Keratinocyte (primary cell): ENCODE data around the gene CNTNAP2. TPM values are rescaled to one million over a fixed set of nuclear protein-coding genes. Genes with fewer than 3 reads are reported as not detected.

Source experiments
- DNase-seq: peaks from one replicate; pipeline ENCODE4 v3.0.0-alpha.2; 2011; ENCODE audit warnings: low read depth, missing footprints, low spot score
- FAIRE-seq: peaks from 2 replicates; lab custom pipeline; 2011; peaks lifted over from hg19 to GRCh38; lab: Jason Lieb, UNC
- H2AFZ ChIP-seq: 2 replicates; pipeline ENCODE4 v1.6.0; 2012; ENCODE audit warnings: low read length, control low read depth, inconsistent platforms; ENCODE audit not compliant: control insufficient read depth
- H3K27ac ChIP-seq: 2 replicates; pipeline ENCODE4 v1.5.1; 2011; ENCODE audit warnings: low read length; ENCODE audit not compliant: control insufficient read depth, insufficient read depth
- H3K27me3 ChIP-seq: 3 replicates; pipeline ENCODE4 v1.6.0; 2011; ENCODE audit warnings: low read length; ENCODE audit not compliant: control insufficient read depth, insufficient read depth; ENCODE audit errors: extremely low read depth
- H3K36me3 ChIP-seq, 2 experiments: 2 replicates in 1 of 2; 3 replicates in 1 of 2; pipeline ENCODE4 v1.5.1; 2011; ENCODE audit warnings: low read length in 2 of 2, mild to moderate bottlenecking in 1 of 2; ENCODE audit not compliant: control insufficient read depth in 2 of 2, insufficient read depth in 2 of 2; ENCODE audit errors: extremely low read depth in 1 of 2
- H3K4me1 ChIP-seq: 3 replicates; pipeline ENCODE4 v1.5.1; 2011; ENCODE audit warnings: low read length; ENCODE audit not compliant: control insufficient read depth, insufficient read depth; ENCODE audit errors: extremely low read depth
- H3K4me2 ChIP-seq: 3 replicates; pipeline ENCODE4 v1.6.0; 2011; ENCODE audit warnings: low read depth, low read length; ENCODE audit not compliant: control insufficient read depth, insufficient read depth; ENCODE audit errors: extremely low read depth
- H3K4me3 ChIP-seq, 3 experiments: fragments of 200-600 bp in 1 of 3; sonication (generic) in 1 of 3; 2 replicates in 2 of 3; 3 replicates in 1 of 3; pipeline ENCODE4 v1.5.1; 2011 to 2016; ENCODE audit warnings: low read length in 3 of 3, mild to moderate bottlenecking in 3 of 3, control low read depth in 2 of 3, inconsistent platforms in 1 of 3, low read depth in 1 of 3, mixed read lengths in 1 of 3, mixed run types in 1 of 3, moderate library complexity in 1 of 3; ENCODE audit not compliant: control insufficient read depth in 2 of 3, insufficient read depth in 2 of 3; ENCODE audit errors: extremely low read depth in 1 of 3
- H3K79me2 ChIP-seq: 2 replicates; pipeline ENCODE4 v1.6.0; 2012; ENCODE audit warnings: low read length; ENCODE audit not compliant: control insufficient read depth, insufficient read depth
- H3K9ac ChIP-seq: 3 replicates; pipeline ENCODE4 v1.6.0; 2011; ENCODE audit warnings: low read length; ENCODE audit not compliant: control insufficient read depth, insufficient read depth; ENCODE audit errors: extremely low read depth
- H3K9me1 ChIP-seq: 3 replicates; pipeline ENCODE4 v1.6.0; 2011; ENCODE audit warnings: low read length; ENCODE audit not compliant: control insufficient read depth, insufficient read depth; ENCODE audit errors: extremely low read depth
- H3K9me3 ChIP-seq: 2 replicates; pipeline ENCODE4 v1.5.1; 2012; ENCODE audit warnings: low read depth, low read length; ENCODE audit not compliant: control insufficient read depth
- H4K20me1 ChIP-seq: 3 replicates; pipeline ENCODE4 v1.6.0; 2011; ENCODE audit warnings: low read length; ENCODE audit not compliant: control insufficient read depth, insufficient read depth; ENCODE audit errors: extremely low read depth
- EZH2 ChIP-seq: IDR thresholded peaks from one replicate; pipeline ENCODE4 v1.6.1; 2012; ENCODE audit warnings: inconsistent platforms, mild to moderate bottlenecking, low read length, moderate library complexity
- dilution Hi-C: fragments of 300-500 bp; cut with MboI; formaldehyde crosslinking; loops from one replicate; pipeline ENCODE4 v1.7.0; 2020; ENCODE audit warnings: low sequenced_read_pairs; ENCODE audit not compliant: extremely low pct_ligation_motif_present
- polyA plus RNA-seq, 5 experiments: library from polyadenylated mRNA; depleted of rRNA in 3 of 5; stranded (reverse) in 3 of 5; stranded (forward) in 1 of 5; unstranded in 1 of 5; fragments of >200 nt; gene quantifications; 1 replicate in 1 of 5; 2 replicates in 3 of 5; 3 replicates in 1 of 5; pipeline versions ENCODE4 v1.2.1 to v1.2.3, GENCODE V29; 2011 to 2012; ENCODE audit warnings: missing spikeins in 2 of 5, low read depth in 1 of 5, low replicate concordance in 1 of 5
- TF ChIP-seq, protein P1 (sequence below), 3 experiments: IDR thresholded peaks in 1 of 3; conservative IDR thresholded peaks in 1 of 3; optimal IDR thresholded peaks in 1 of 3; 2 replicates in 2 of 3; 3 replicates in 1 of 3; pipeline versions ENCODE3 to v1.5.1; 2011; ENCODE audit warnings: low read length in 3 of 3, mild to moderate bottlenecking in 3 of 3, moderate library complexity in 2 of 3, control low read depth in 1 of 3, inconsistent platforms in 1 of 3; ENCODE audit not compliant: insufficient read depth in 2 of 3; ENCODE audit errors: extremely low read depth in 1 of 3

The CNTNAP2 gene
- polyA plus RNA-seq, 1 donor (not counting 4 experiments of a cell fraction or from before 2014, with no cell fraction given), result 1.4 TPM

DNA sequence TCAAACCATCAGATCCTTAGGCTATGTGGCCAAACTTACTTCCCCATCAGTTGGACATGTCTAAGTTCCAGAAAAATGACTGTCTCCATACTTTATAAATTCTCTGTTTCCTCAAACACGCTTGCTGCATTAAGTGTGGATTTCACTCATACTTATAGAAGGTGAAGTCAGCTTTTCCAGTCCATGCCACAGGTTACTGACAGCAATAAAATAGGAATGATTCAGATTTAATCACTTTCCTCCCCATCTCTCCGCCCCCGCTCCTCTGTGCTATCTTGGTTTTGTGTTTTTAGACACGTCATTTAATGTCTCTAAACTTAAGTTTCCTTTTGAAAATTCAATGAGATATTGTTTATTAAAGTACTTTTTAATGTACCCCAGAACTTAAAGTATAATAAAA is 1376.0 kb downstream of the CNTNAP2 start:
- Histone ChIP-seq H2AFZ (no peak overlapping the region), H3K4me3 (no peak overlapping the region), H3K9ac (no peak overlapping the region), H3K4me2 (no peak overlapping the region), H3K27ac (no peak overlapping the region), H3K27me3 (no peaks in the 10 kb centered on the region), H3K36me3 (no peaks in the 10 kb centered on the region), H3K9me1 (no peaks in the 10 kb centered on the region), H4K20me1 (no peaks in the 10 kb centered on the region), H3K4me1 (no peaks in the 10 kb centered on the region), H3K79me2 (no peaks in the 10 kb centered on the region), H3K9me3 (no peaks in the 10 kb centered on the region)
- no peak for TF ChIP-seq EZH2
- TF ChIP-seq, protein P1, sequence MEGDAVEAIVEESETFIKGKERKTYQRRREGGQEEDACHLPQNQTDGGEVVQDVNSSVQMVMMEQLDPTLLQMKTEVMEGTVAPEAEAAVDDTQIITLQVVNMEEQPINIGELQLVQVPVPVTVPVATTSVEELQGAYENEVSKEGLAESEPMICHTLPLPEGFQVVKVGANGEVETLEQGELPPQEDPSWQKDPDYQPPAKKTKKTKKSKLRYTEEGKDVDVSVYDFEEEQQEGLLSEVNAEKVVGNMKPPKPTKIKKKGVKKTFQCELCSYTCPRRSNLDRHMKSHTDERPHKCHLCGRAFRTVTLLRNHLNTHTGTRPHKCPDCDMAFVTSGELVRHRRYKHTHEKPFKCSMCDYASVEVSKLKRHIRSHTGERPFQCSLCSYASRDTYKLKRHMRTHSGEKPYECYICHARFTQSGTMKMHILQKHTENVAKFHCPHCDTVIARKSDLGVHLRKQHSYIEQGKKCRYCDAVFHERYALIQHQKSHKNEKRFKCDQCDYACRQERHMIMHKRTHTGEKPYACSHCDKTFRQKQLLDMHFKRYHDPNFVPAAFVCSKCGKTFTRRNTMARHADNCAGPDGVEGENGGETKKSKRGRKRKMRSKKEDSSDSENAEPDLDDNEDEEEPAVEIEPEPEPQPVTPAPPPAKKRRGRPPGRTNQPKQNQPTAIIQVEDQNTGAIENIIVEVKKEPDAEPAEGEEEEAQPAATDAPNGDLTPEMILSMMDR (optimal IDR thresholded peaks at IDR 0.05 in 1 of 3, IDR thresholded peaks at IDR 0.05 in 1 of 3, conservative IDR thresholded peaks at IDR 0.05 in 1 of 3; ENCODE audit: extremely low read depth in 1 of 3, insufficient read depth in 2 of 3, low read length in 3 of 3), result no peak
- DNase-seq (no peak), FAIRE-seq (no peak)
- dilution Hi-C loops, result no loop called here

DNA sequence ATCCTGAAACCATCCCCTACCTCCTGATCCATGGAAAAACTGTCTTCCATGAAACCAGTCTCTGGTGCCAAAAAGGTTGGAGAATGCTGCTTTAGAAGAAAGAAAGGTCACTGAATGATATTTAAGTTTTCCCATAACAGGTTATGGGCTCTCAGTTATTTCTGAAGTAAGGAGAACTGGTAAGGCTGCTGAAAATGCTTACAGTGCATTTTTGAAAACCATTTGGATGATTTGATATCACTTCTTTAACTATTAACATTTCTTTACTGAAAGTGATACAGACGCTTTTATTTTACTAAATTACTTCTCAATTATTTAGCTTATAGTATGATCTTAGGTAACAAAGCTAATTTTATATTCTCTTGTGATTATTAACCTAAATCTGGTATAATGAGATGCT is 1379.6 kb downstream of the CNTNAP2 start:
- Histone ChIP-seq H3K9me3 (no peaks in the 10 kb centered on the region), H3K4me2 (no peak overlapping the region), H3K4me3 (no peak overlapping the region), H3K27me3 (no peaks in the 10 kb centered on the region), H3K79me2 (no peaks in the 10 kb centered on the region), H3K9me1 (no peaks in the 10 kb centered on the region), H3K9ac (no peak overlapping the region), H4K20me1 (no peaks in the 10 kb centered on the region), H3K27ac (no peak overlapping the region), H2AFZ (no peak overlapping the region), H3K36me3 (no peaks in the 10 kb centered on the region), H3K4me1 (no peaks in the 10 kb centered on the region)
- dilution Hi-C loops, result no loop called here
- FAIRE-seq (no peak), DNase-seq (no peak)
- TF ChIP-seq, protein P1 (optimal IDR thresholded peaks at IDR 0.05 in 1 of 3, IDR thresholded peaks at IDR 0.05 in 1 of 3, conservative IDR thresholded peaks at IDR 0.05 in 1 of 3; ENCODE audit: extremely low read depth in 1 of 3, insufficient read depth in 2 of 3, low read length in 3 of 3), result no peak
